SK-N-SH (cell line): ENCODE results near the gene CYSLTR2. TPM values are rescaled to one million over a fixed set of nuclear protein-coding genes. Genes with fewer than 3 reads are reported as not detected.

Experiments used
- CTCF ChIA-PET: fragments of 300-600, 350-600 bp; formaldehyde crosslinking; extraction: SDS; loops from one replicate; lab custom pipeline; 2021; lab: Yijun Ruan, JAX
- POLR2A ChIA-PET: fragments of 350-600 bp; sonication (Branson Sonifier 250); formaldehyde crosslinking; extraction: SDS; loops from one replicate; lab custom pipeline; 2020; ENCODE audit warnings: antibody characterized with exemption, inconsistent platforms; lab: Yijun Ruan, JAX
- DNase-seq: peaks from one replicate; pipeline ENCODE4 v3.0.0; 2012
- H2AFZ ChIP-seq: fragments of 200-600 bp; sonication (generic); 2 replicates; pipeline ENCODE4 v1.8.1; 2016; ENCODE audit warnings: antibody characterized with exemption, mild to moderate bottlenecking, low read depth
- H3F3A ChIP-seq: fragments of 200-600 bp; sonication (generic); replicated peaks from 2 replicates; pipeline ENCODE3; 2016; ENCODE audit warnings: antibody characterized with exemption, mild to moderate bottlenecking; ENCODE audit not compliant: insufficient read depth
- H3K27ac ChIP-seq, 2 experiments: fragments of 200-500 bp in 1 of 2; fragments of 200-600 bp in 1 of 2; sonication (Bioruptor generic) in 1 of 2; sonication (generic), shearing (Covaris generic) in 1 of 2; 2 replicates each; pipeline versions ENCODE4 v1.5.1 to v1.6.1; 2014 to 2016; ENCODE audit warnings: low read depth in 2 of 2, inconsistent platforms in 1 of 2, low read length in 1 of 2, mild to moderate bottlenecking in 1 of 2, mixed read lengths in 1 of 2
- H3K27me3 ChIP-seq: fragments of 200-600 bp; sonication (generic), shearing (Covaris generic); 2 replicates; pipeline ENCODE4 v1.6.1; 2016; ENCODE audit warnings: mixed run types; ENCODE audit not compliant: insufficient read depth
- H3K36me3 ChIP-seq, 2 experiments: fragments of 200-500 bp in 1 of 2; fragments of 200-600 bp in 1 of 2; sonication (Bioruptor generic) in 1 of 2; sonication (generic) in 1 of 2; replicated peaks in 1 of 2; 2 replicates each; pipeline versions ENCODE3 to v1.5.1; 2014 to 2016; ENCODE audit warnings: low read length in 1 of 2, mild to moderate bottlenecking in 1 of 2; ENCODE audit not compliant: insufficient read depth in 2 of 2, control insufficient read depth in 1 of 2
- H3K4me1 ChIP-seq, 2 experiments: fragments of 200-500 bp in 1 of 2; fragments of 200-600 bp in 1 of 2; sonication (Bioruptor generic) in 1 of 2; sonication (generic), shearing (Covaris generic) in 1 of 2; 2 replicates each; pipeline versions ENCODE4 v1.5.1 to v1.6.1; 2014 to 2016; ENCODE audit warnings: low read depth in 1 of 2, low read length in 1 of 2, mixed run types in 1 of 2; ENCODE audit not compliant: insufficient read depth in 2 of 2, control insufficient read depth in 1 of 2
- H3K4me2 ChIP-seq: fragments of 200-600 bp; sonication (generic), shearing (Covaris generic); 2 replicates; pipeline ENCODE4 v1.6.1; 2017; ENCODE audit warnings: mixed run types
- H3K4me3 ChIP-seq, 2 experiments: fragments of 200-500 bp in 1 of 2; fragments of 200-600 bp in 1 of 2; sonication (Bioruptor generic) in 1 of 2; sonication (generic), shearing (Covaris generic) in 1 of 2; 2 replicates each; pipeline versions ENCODE4 v1.5.1 to v1.8.1; 2014 to 2016; ENCODE audit warnings: low read depth in 2 of 2, inconsistent platforms in 1 of 2, low read length in 1 of 2, mild to moderate bottlenecking in 1 of 2, mixed read lengths in 1 of 2, moderate library complexity in 1 of 2
- H3K79me2 ChIP-seq: fragments of 200-600 bp; sonication (generic); 2 replicates; pipeline ENCODE4 v1.8.1; 2017; ENCODE audit warnings: mild to moderate bottlenecking; ENCODE audit not compliant: insufficient read depth
- H3K9ac ChIP-seq: fragments of 200-600 bp; sonication (generic); 2 replicates; pipeline ENCODE4 v1.6.1; 2017; ENCODE audit warnings: mixed run types
- H3K9me2 ChIP-seq: fragments of 200-600 bp; sonication (generic); 2 replicates; pipeline ENCODE4 v1.6.1; 2017; ENCODE audit warnings: mixed run types
- H3K9me3 ChIP-seq: fragments of 200-600 bp; sonication (generic); 2 replicates; pipeline ENCODE4 v1.6.1; 2017; ENCODE audit warnings: mixed run types, mild to moderate bottlenecking, moderate library complexity
- H4K20me1 ChIP-seq: fragments of 200-600 bp; sonication (generic); 2 replicates; pipeline ENCODE4 v1.6.1; 2017; ENCODE audit warnings: mild to moderate bottlenecking, mixed run types; ENCODE audit not compliant: insufficient read depth
- CHD2 ChIP-seq: fragments of 150-350 bp; IDR thresholded peaks from 2 replicates; pipeline ENCODE4 v1.6.1; 2018; ENCODE audit warnings: low read length; ENCODE audit not compliant: partially characterized antibody
- EP300 ChIP-seq, 2 experiments: IDR thresholded peaks; 2 replicates each; pipeline versions ENCODE4 v1.4.0 to v1.6.1; 2012; ENCODE audit warnings: borderline replicate concordance in 1 of 2, low read depth in 1 of 2, low read length in 1 of 2
- EZH2phosphoT487 ChIP-seq: fragments of 200-600 bp; sonication (generic); IDR thresholded peaks from 2 replicates; pipeline ENCODE4 v1.6.1; 2017; ENCODE audit warnings: low read depth, mixed run types, mild to moderate bottlenecking, antibody characterized with exemption, moderate library complexity, borderline replicate concordance
- FOXJ3 ChIP-seq: sonication (generic); formaldehyde crosslinking; IDR thresholded peaks from 2 replicates; pipeline ENCODE4 v1.5.1; 2020; ENCODE audit warnings: mild to moderate bottlenecking, missing genetic modification reagents
- MEF2A ChIP-seq: IDR thresholded peaks from 2 replicates; pipeline ENCODE4 v1.4.0; 2012; ENCODE audit warnings: low read depth, borderline replicate concordance
- MXI1 ChIP-seq: IDR thresholded peaks from 2 replicates; pipeline ENCODE4 v1.6.1; 2012; ENCODE audit warnings: mild to moderate bottlenecking, low read depth, low read length, improper control_type of control experiment
- RAD21 ChIP-seq: IDR thresholded peaks from 2 replicates; pipeline ENCODE4 v1.6.1; 2012; ENCODE audit warnings: mild to moderate bottlenecking, low read length
- RFX5 ChIP-seq: IDR thresholded peaks from 2 replicates; pipeline ENCODE4 v1.6.1; 2012; ENCODE audit warnings: mild to moderate bottlenecking, improper control_type of control experiment, low read length
- WGBS: methylation state at CpG from one replicate; pipeline ENCODE4 v1.1.6; 2017; ENCODE audit warnings: low lambda C conversion rate; 5-methylcytosine and 5-hydroxymethylcytosine counted together
- polyA plus RNA-seq, 3 experiments: library from polyadenylated mRNA; depleted of rRNA; stranded (reverse); fragments of >200 nt; gene quantifications; 2 replicates each; pipeline ENCODE4 v1.2.3, GENCODE V29; 2012
- TF ChIP-seq, protein P1 (sequence below): IDR thresholded peaks from 2 replicates; pipeline ENCODE4 v1.6.1; 2012; ENCODE audit warnings: mild to moderate bottlenecking, low read depth, low read length, moderate library complexity
- TF ChIP-seq, protein P2 (sequence below): fragments of 150-350 bp; IDR thresholded peaks from 2 replicates; pipeline ENCODE4 v1.6.1; 2016; ENCODE audit warnings: mild to moderate bottlenecking, low read depth, low read length
- TF ChIP-seq, protein P3 (sequence below): IDR thresholded peaks from 2 replicates; pipeline ENCODE4; 2012
- TF ChIP-seq, protein P4 (sequence below): fragments of 150-350 bp; IDR thresholded peaks from 2 replicates; pipeline ENCODE4 v1.6.1; 2017; ENCODE audit warnings: antibody characterized with exemption, low read length, low read depth, borderline replicate concordance

CYSLTR2 gene
- polyA plus RNA-seq, 1 of the 3 experiments (the other 2 are of a cell fraction) = 0.12 TPM

DNA sequence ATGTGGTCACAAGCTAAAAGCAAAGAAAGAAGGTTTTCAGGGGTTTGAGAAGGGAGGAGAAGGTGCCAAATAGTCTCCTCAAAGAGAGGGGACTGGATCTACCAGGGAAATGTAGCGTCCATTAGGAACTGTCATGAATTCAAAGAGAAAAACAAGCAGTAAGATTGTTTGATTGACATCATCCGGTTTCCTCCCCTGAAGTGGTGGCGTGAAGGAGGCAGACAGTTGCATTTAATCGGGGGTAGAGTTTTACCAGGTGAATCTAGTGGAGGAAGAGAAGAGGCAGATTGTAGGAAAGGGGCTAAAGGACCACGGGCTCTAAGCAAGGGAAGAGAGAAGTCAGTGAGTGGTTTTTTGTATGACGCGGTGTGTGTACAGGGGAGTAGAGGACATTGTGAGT lies 13.0 kb upstream of the CYSLTR2 start (continued):
- TF ChIP-seq, protein P1, sequence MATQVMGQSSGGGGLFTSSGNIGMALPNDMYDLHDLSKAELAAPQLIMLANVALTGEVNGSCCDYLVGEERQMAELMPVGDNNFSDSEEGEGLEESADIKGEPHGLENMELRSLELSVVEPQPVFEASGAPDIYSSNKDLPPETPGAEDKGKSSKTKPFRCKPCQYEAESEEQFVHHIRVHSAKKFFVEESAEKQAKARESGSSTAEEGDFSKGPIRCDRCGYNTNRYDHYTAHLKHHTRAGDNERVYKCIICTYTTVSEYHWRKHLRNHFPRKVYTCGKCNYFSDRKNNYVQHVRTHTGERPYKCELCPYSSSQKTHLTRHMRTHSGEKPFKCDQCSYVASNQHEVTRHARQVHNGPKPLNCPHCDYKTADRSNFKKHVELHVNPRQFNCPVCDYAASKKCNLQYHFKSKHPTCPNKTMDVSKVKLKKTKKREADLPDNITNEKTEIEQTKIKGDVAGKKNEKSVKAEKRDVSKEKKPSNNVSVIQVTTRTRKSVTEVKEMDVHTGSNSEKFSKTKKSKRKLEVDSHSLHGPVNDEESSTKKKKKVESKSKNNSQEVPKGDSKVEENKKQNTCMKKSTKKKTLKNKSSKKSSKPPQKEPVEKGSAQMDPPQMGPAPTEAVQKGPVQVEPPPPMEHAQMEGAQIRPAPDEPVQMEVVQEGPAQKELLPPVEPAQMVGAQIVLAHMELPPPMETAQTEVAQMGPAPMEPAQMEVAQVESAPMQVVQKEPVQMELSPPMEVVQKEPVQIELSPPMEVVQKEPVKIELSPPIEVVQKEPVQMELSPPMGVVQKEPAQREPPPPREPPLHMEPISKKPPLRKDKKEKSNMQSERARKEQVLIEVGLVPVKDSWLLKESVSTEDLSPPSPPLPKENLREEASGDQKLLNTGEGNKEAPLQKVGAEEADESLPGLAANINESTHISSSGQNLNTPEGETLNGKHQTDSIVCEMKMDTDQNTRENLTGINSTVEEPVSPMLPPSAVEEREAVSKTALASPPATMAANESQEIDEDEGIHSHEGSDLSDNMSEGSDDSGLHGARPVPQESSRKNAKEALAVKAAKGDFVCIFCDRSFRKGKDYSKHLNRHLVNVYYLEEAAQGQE = no peak
- TF ChIP-seq, protein P2, sequence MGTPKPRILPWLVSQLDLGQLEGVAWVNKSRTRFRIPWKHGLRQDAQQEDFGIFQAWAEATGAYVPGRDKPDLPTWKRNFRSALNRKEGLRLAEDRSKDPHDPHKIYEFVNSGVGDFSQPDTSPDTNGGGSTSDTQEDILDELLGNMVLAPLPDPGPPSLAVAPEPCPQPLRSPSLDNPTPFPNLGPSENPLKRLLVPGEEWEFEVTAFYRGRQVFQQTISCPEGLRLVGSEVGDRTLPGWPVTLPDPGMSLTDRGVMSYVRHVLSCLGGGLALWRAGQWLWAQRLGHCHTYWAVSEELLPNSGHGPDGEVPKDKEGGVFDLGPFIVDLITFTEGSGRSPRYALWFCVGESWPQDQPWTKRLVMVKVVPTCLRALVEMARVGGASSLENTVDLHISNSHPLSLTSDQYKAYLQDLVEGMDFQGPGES = no peak
- TF ChIP-seq, all 33 proteins: peak for 0

DNA sequence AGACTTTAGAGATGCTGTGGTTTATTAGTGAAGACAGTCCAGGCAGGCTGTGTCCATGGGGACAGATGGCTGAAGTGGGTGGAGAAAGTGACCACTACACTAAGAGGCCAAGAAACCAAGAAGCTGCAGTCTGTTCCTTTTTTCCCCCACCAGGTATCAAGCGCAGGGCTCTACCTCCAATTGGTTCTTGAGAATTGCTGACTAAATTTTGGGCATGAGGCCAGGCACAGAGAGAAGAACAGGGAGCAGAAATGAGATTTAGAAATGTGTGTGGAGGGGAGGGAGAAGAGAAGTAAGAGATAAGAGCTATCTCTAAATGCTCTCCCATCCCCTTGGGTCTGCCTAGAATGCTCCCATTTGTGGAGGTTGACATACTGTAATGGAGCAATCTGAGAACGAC lies 12.3 kb upstream of the CYSLTR2 start:
- no peaks in the 10 kb centered on the region for H3K27me3 ChIP-seq
- no peak overlapping the region for H3K27ac ChIP-seq
- H3K36me3 ChIP-seq = no peaks in the 10 kb centered on the region
- no peaks in the 10 kb centered on the region for H3K9me2 ChIP-seq
- CTCF ChIA-PET = no interaction called here
- no peaks in the 10 kb centered on the region for H3K9me3 ChIP-seq
- no peak overlapping the region for H3K4me2 ChIP-seq
- H2AFZ ChIP-seq = no peak overlapping the region
- no peak overlapping the region for H3K4me3 ChIP-seq
- H3K79me2 ChIP-seq = no peaks in the 10 kb centered on the region
- 54% methylated on average over 2 of the region's 2 CpGs for WGBS
- DNase-seq = no peak
- H4K20me1 ChIP-seq = no peaks in the 10 kb centered on the region
- POLR2A ChIA-PET = no interaction called here
- no peak for TF ChIP-seq FOXJ3 (CRISPR knock-in tag)
- TF ChIP-seq, protein P3, sequence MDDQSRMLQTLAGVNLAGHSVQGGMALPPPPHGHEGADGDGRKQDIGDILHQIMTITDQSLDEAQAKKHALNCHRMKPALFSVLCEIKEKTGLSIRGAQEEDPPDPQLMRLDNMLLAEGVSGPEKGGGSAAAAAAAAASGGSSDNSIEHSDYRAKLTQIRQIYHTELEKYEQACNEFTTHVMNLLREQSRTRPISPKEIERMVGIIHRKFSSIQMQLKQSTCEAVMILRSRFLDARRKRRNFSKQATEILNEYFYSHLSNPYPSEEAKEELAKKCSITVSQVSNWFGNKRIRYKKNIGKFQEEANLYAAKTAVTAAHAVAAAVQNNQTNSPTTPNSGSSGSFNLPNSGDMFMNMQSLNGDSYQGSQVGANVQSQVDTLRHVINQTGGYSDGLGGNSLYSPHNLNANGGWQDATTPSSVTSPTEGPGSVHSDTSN = no peak
- no peak for TF ChIP-seq MEF2A
- TF ChIP-seq RAD21 = no peak
- no peak for TF ChIP-seq EZH2phosphoT487
- TF ChIP-seq, protein P4, sequence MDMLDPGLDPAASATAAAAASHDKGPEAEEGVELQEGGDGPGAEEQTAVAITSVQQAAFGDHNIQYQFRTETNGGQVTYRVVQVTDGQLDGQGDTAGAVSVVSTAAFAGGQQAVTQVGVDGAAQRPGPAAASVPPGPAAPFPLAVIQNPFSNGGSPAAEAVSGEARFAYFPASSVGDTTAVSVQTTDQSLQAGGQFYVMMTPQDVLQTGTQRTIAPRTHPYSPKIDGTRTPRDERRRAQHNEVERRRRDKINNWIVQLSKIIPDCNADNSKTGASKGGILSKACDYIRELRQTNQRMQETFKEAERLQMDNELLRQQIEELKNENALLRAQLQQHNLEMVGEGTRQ = no peak
- no peak for TF ChIP-seq EP300 (IDR thresholded peaks at IDR 0.05; ENCODE audit: borderline replicate concordance in 1 of 2, low read depth in 1 of 2, low read length in 1 of 2)
- TF ChIP-seq MXI1 = no peak
- no peak for TF ChIP-seq CHD2
- TF ChIP-seq RFX5 = no peak
- no peaks in the 10 kb centered on the region for H3F3A ChIP-seq
- no peak overlapping the region for H3K9ac ChIP-seq
- no peaks in the 10 kb centered on the region for H3K4me1 ChIP-seq
